ENCODE measurements around the gene EYA3.
A peak's percentile ranks its signal among the peaks of the same experiment; 100 is the strongest.
"Not testable (repeated sequence)": the region's sequence is repeated elsewhere in the genome, so short reads cannot be mapped to it uniquely, and the experiment has no call there.

EYA3 gene

GRCh38 chr1:28027238-28027637 lies 61.2 kb downstream of the EYA3 start:
- DNase-seq = no peak

- DNase-seq = no peak
Observed at GRCh38 chr1:28026329-28026728, 62.1 kb downstream of the EYA3 start.

DNA sequence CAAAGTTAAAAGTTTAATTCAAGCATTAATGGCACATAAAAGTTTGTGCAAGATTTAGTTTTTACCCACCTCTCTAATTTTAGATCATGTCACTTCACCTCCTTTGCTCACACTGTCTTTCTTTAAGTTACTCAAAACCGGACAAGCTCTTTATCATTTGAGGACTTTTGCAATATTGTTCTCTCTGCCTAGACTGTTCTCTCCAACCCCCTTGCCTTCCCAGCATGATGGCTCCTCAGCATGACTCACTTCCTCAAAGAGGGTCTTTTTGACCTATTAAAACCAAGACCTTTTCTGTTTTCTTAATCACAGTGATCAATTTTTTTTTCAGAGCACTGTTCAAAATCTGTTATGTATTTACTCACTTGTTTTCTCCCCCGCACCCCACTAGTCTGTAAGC lies 67.3 kb downstream of the EYA3 start:
- no peak for DNase-seq

DNA sequence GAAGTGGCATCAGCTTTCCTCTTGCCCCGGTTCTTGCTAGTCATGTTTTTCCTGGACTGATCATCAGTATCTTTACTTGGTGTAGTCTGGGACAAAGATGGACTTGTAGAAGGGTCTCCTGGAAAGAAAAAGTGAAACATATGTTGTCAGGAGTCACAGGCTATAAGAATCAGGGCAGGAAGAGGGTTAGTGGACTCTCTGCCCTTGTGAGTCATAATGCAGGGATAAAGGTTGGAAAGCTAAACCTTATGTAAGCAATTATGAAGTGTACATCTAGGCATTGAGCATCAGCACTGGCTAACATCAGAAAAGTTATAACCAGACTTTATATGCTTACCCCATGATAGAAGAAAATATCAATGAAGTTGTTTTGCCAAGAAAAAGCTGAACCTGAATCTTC lies 77.4 kb downstream of the EYA3 start:
- DNase-seq = no peak

DNA sequence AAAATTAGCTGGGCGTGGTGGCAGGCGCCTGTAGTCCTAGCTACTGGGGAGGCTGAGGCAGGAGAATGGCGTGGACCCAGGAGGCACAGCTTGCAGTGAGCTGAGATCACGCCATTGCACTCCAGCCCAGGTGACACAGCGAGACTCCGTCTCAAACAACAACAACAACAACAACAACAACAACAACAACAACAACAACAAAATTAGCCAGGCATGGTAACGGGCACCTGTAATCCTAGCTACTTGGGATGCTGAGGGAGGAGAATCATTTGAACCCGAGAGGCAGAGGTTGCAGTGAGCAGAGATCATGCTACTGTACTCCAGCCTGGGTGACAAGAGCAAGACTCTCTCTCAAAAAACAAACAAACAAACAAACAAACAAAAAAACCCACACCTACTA lies 85.3 kb downstream of the EYA3 start:
- not testable (repeated sequence) for DNase-seq

DNA sequence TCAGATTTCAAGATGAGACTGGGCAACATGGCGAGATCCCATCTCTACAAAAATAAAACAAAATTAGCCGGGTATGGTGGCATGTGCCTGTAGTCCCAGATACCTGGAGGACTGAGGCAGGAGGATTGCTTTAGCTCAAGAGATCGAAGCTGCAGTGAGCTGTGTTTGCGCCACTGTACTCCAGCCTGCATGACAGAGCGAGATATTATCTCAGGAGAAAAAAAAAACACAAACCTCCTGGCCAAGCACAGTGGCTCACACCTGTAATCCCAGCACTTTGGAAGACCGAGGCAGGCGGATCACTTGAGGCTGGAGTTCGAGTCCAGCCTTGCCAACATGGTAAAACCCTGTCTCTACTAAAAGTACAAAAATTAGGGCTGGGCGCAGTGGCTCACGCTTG lies 85.8 kb downstream of the EYA3 start:
- no peak for DNase-seq

GRCh38 chr1:27999055-27999454 lies 89.4 kb downstream of the EYA3 start:
- no peak for DNase-seq

DNA sequence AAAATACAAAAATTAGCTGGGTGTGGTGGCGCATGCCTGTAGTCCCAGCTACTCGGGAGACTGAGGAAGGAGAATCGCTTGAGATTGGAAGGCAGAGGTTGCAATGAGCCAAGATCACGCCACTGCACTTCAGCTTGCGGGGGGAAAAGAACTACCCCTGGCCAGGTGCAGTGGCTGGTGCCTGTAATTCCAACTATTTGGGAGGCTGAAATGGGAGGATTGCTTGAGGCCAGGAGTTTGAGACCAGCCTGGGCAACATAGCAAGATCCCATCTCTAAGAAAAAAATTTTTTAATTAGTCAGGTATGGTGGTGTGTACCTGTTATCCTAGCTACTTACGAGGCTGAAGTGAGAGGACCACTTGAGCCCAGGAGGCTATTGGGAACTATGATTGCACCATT lies 93.9 kb downstream of the EYA3 start:
- not testable (repeated sequence) for DNase-seq

GRCh38 chr1:27994060-27994459 lies 94.3 kb downstream of the EYA3 start:
- no peak for DNase-seq

DNA sequence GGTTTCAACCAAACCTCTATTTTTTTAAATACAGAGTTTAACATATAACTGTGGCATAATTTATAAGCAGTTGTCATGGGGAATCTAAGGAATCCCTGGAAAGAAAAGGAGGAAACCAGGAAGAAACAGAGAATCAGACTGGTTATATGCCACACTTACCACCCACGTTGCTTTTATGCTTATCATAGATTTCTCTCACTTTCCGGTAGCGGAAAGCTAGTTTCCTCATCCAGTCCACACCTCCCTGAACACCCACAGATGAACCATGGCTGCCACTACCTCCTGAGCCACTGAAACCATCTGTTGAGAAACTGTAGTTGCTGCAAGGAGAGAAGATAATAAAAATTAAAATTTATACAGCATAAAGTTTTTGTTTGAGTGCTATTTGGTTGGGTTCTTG lies 95.2 kb downstream of the EYA3 start:
- no peak for DNase-seq

- DNase-seq = peak; percentile 51
Observed at GRCh38 chr1:27992276-27992675, 96.1 kb downstream of the EYA3 start.

- DNase-seq = no peak
Observed at GRCh38 chr1:27990920-27991537, 97.4 kb downstream of the EYA3 start.

DNA sequence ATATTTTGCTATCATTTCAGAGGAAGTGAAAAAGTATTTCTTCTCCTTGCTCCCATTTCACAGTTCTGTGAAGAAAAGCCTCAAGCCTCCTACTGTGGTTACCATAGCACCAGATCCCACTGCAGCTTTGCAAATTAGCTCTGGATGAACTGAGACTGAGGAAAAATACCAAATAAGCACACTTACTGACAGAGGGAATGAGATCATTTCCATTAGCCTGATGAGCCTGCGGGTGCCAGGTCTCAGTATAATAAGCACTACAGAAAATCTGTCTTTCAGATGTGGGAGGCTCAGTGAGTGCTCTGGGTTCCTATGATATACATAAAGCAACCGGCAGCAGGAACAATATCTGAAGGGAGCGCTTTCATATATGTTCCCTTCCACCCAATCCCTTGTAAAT lies 107.3 kb downstream of the EYA3 start:
- no peak for DNase-seq

GRCh38 chr1:27980216-27980845 lies 108.1 kb downstream of the EYA3 start:
- DNase-seq = no peak

- no peak for DNase-seq
Observed at GRCh38 chr1:27979859-27980201, 108.6 kb downstream of the EYA3 start.

GRCh38 chr1:27979151-27979858 lies 109.1 kb downstream of the EYA3 start:
- no peak for DNase-seq

- no peak for DNase-seq
Observed at GRCh38 chr1:27974417-27974781, 114.0 kb downstream of the EYA3 start.

DNA sequence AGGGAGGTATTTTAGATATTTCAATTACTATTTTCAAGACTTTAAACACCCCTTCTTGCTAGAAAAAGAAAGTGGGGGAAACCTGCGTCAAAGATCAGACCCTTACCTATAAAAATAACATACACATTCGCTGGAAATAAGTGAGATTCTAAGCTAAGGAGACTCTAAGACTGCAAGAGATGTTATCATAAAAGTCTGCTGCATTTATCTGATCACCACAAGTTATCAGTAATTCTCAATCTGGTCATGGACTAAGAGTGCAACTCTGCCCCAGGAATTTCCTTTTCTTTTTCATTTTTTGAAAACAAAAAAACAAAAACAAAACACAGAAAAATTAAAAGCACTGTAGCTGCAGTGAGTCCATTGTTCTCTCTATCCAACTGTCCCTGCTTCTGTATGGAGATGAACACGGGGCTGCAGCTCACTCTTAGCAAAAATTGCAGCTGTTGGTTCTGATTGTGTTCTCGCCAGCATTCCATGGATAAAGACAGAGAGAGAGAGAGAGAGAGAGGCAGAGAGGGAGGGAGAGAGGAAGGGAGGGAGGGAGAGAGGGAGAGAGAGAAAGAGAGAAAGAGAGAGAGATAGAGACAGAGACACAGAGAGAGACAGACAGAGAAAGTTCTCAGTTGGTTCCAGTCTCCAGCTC lies 114.5 kb downstream of the EYA3 start:
- no peak for DNase-seq

DNA sequence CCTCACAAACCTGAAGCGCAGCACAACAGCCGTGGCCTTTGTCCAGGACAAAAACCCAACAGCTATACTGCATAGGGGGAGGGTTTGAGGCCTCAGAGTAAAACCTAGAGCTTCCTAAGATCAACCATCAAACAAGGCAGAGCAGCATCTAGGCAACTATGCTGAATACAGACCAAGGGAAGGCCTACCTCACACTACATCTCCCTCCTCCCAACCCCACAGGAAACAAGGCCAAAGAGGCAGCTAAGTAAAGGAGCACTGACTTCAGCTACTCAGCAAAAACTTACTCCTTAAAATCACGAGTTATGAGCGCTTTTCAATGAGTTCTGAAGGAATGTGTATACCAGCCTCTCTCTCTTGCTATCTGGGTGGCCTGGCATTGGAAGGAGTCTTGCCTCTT lies 116.3 kb downstream of the EYA3 start:
- no peak for DNase-seq

DNA sequence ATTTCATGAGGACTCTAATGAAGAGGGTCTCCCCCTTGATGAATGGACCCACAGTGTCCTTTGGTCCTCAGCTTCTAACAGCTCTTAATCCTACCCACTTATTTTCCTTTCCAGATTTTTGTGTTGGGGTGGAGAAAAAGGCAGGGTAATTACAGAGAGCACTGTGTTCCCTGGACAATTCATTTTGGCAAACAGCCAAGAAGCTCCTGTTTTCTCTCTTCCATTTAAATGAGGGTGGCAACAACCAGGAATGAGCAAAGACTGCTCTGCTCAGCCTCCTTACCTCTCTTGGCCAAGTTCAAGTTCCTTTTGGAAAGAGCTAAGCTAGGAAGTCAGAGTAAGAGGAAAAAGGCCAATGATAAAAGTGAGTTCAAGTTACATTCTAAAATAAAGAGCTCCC lies 116.7 kb downstream of the EYA3 start:
- DNase-seq = no peak

- DNase-seq = no peak
Observed at GRCh38 chr1:27970401-27970800, 118.0 kb downstream of the EYA3 start.

- peak; percentile 37 for DNase-seq
Observed at GRCh38 chr1:27968692-27969091, 119.7 kb downstream of the EYA3 start.

DNA sequence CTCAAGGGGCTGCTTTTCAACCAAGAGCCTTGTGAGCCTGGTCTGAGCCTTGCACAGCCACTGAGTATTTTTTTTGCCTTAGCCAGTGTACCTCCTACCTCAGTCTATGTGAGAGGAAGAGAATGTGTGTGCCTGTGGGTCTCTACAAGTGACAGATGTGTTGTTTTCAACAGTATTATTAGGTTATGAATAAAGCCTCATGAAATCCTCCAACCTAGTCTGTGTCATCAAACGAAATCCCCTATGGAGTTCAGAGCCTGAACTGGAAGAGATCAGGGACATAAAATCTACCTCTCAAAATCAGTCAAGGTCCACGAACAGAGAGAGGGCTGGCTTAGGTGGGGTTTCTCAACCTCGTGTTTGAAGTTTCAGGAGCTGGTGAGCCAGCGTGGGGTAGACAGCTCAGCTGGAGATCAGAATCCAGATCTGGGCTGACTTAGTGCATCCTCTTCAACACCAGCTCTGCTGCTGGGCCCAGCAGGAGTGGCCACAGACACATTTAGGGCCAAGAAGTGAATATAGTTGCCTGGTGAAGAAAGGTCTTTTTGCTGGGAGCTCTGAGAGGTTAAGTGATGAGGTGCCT lies 120.4 kb downstream of the EYA3 start:
- peak; percentile 40 for DNase-seq

Measured in stimulated activated CD8-positive, alpha-beta memory T cell treated with anti-CD3 and anti-CD28 coated beads, Interleukin-4, amount 100 ng/mL, for 48 hours (primary cell).